H1 (cell line): ENCODE data around the gene DOK3. TPM values are rescaled to one million over a fixed set of nuclear protein-coding genes. Genes with fewer than 3 reads are reported as not detected.

Source experiments
- CTCF ChIA-PET: fragments of 300-600 bp; sonication (Branson Sonifier 250); formaldehyde crosslinking; loops from one replicate; lab custom pipeline; 2021; ENCODE audit not compliant: partially characterized antibody; lab: Charles Lee
- POLR2A ChIA-PET: fragments of 300-600 bp; sonication (Branson Sonifier 250); formaldehyde crosslinking; loops from one replicate; lab custom pipeline; 2021; ENCODE audit warnings: inconsistent platforms; ENCODE audit not compliant: partially characterized antibody; lab: Charles Lee
- DNase-seq, 2 experiments: peaks; one replicate each; pipeline versions ENCODE4 v3.0.0 to v3.0.0-alpha.2; 2010 to 2022; ENCODE audit warnings: low spot score in 2 of 2, low read depth in 1 of 2, mixed read lengths in 1 of 2
- FAIRE-seq: peaks from 2 replicates; lab custom pipeline; 2011; peaks lifted over from hg19 to GRCh38; lab: Jason Lieb, UNC
- H2AFZ ChIP-seq: 2 replicates; pipeline ENCODE4 v1.8.1; 2012; ENCODE audit warnings: low read length, inconsistent platforms
- H2AK5ac ChIP-seq: 2 replicates; pipeline ENCODE4 v1.6.1; 2013; ENCODE audit warnings: low read depth, low read length
- H2BK120ac ChIP-seq: replicated peaks from 2 replicates; pipeline ENCODE3; 2013; ENCODE audit warnings: low read depth, low read length, inconsistent platforms
- H2BK12ac ChIP-seq: 2 replicates; pipeline ENCODE4 v1.6.1; 2013; ENCODE audit warnings: low read depth, low read length
- H2BK15ac ChIP-seq: 2 replicates; pipeline ENCODE4 v1.6.1; 2013; ENCODE audit warnings: low read length
- H2BK20ac ChIP-seq: 2 replicates; pipeline ENCODE4 v1.6.1; 2013; ENCODE audit warnings: low read length
- H2BK5ac ChIP-seq: 2 replicates; pipeline ENCODE4 v1.6.1; 2013; ENCODE audit warnings: low read depth, low read length
- H3K14ac ChIP-seq: 2 replicates; pipeline ENCODE4 v1.6.1; 2013; ENCODE audit warnings: inconsistent platforms; ENCODE audit not compliant: insufficient read length
- H3K18ac ChIP-seq: 2 replicates; pipeline ENCODE4 v1.6.1; 2013; ENCODE audit warnings: low read length; ENCODE audit errors: extremely low read depth
- H3K23ac ChIP-seq: 2 replicates; pipeline ENCODE4 v1.6.1; 2013; ENCODE audit warnings: inconsistent platforms; ENCODE audit not compliant: insufficient read length
- H3K23me2 ChIP-seq: 2 replicates; pipeline ENCODE4 v1.6.1; 2013; ENCODE audit warnings: low read depth, low read length
- H3K27ac ChIP-seq: 2 replicates; pipeline ENCODE4 v1.6.1; 2011; ENCODE audit warnings: low read depth, low read length, inconsistent platforms
- H3K27me3 ChIP-seq, 4 experiments: replicated peaks in 1 of 4; 1 replicate in 1 of 4; 2 replicates in 3 of 4; pipeline versions ENCODE4 v1.6.1 to v1.8.1; 2011 to 2013; ENCODE audit warnings: low read length in 3 of 4, mild to moderate bottlenecking in 3 of 4, inconsistent platforms in 2 of 4, mixed read lengths in 2 of 4, moderate library complexity in 1 of 4; ENCODE audit not compliant: control insufficient read depth in 3 of 4, insufficient read depth in 3 of 4; ENCODE audit errors: extremely low read depth in 1 of 4
- H3K36me3 ChIP-seq, 4 experiments: 2 replicates each; pipeline versions ENCODE4 v1.6.1 to v1.8.1; 2011 to 2013; ENCODE audit warnings: mild to moderate bottlenecking in 4 of 4, low read length in 3 of 4, moderate library complexity in 2 of 4, control low read depth in 1 of 4, inconsistent platforms in 1 of 4; ENCODE audit not compliant: insufficient read depth in 4 of 4, control insufficient read depth in 2 of 4
- H3K4ac ChIP-seq: replicated peaks from 2 replicates; pipeline ENCODE3; 2013; ENCODE audit warnings: low read length, low read depth, mixed read lengths, inconsistent platforms; ENCODE audit not compliant: insufficient read length
- H3K4me1 ChIP-seq, 4 experiments: replicated peaks in 1 of 4; 1 replicate in 1 of 4; 2 replicates in 3 of 4; pipeline versions ENCODE4 v1.6.1 to v1.8.1; 2011 to 2013; ENCODE audit warnings: low read length in 3 of 4, inconsistent platforms in 2 of 4, mixed read lengths in 1 of 4; ENCODE audit not compliant: insufficient read depth in 4 of 4, control insufficient read depth in 3 of 4
- H3K4me2 ChIP-seq, 2 experiments: 2 replicates each; pipeline versions ENCODE4 v1.6.1 to v1.8.1; 2011 to 2013; ENCODE audit warnings: low read depth in 2 of 2, low read length in 2 of 2, control low read depth in 1 of 2, inconsistent platforms in 1 of 2, mild to moderate bottlenecking in 1 of 2; ENCODE audit not compliant: insufficient read depth in 1 of 2
- H3K4me3 ChIP-seq, 4 experiments: fragments of 200-600, 300-600 bp in 1 of 4; sonication (generic), shearing (Covaris generic), sonication (Bioruptor Twin) in 1 of 4; 2 replicates each; pipeline versions ENCODE4 v1.5.1 to v1.8.1; 2011 to 2016; ENCODE audit warnings: low read length in 4 of 4, low read depth in 3 of 4, control low read depth in 2 of 4, inconsistent platforms in 2 of 4, mild to moderate bottlenecking in 2 of 4, mixed read lengths in 1 of 4, moderate library complexity in 1 of 4; ENCODE audit not compliant: insufficient read depth in 2 of 4; ENCODE audit errors: extremely low read depth in 1 of 4
- H3K56ac ChIP-seq: replicated peaks from 2 replicates; pipeline ENCODE3; 2013; ENCODE audit warnings: low read depth, mild to moderate bottlenecking, mixed read lengths, low read length, inconsistent platforms; ENCODE audit not compliant: insufficient read length
- H3K79me1 ChIP-seq: 2 replicates; pipeline ENCODE4 v1.6.1; 2013; ENCODE audit warnings: low read depth, low read length, control low read depth
- H3K79me2 ChIP-seq, 2 experiments: 2 replicates each; pipeline versions ENCODE4 v1.6.1 to v1.8.1; 2012 to 2013; ENCODE audit warnings: low read length in 2 of 2, mild to moderate bottlenecking in 2 of 2, inconsistent platforms in 1 of 2; ENCODE audit not compliant: insufficient read depth in 2 of 2, control insufficient read depth in 1 of 2
- H3K9ac ChIP-seq, 4 experiments: replicated peaks in 1 of 4; 1 replicate in 1 of 4; 2 replicates in 3 of 4; pipeline versions ENCODE4 v1.6.1 to v1.8.1; 2011 to 2013; ENCODE audit warnings: low read depth in 3 of 4, low read length in 3 of 4, control low read depth in 2 of 4, mild to moderate bottlenecking in 2 of 4, moderate library complexity in 2 of 4, inconsistent platforms in 1 of 4; ENCODE audit errors: extremely low read depth in 1 of 4
- H3K9me3 ChIP-seq, 2 experiments: 2 replicates each; pipeline versions ENCODE4 v1.6.1 to v1.8.1; 2012 to 2013; ENCODE audit warnings: mild to moderate bottlenecking in 2 of 2, moderate library complexity in 2 of 2, control low read depth in 1 of 2, inconsistent platforms in 1 of 2, low read depth in 1 of 2, low read length in 1 of 2, mixed read lengths in 1 of 2; ENCODE audit not compliant: insufficient read depth in 2 of 2
- H4K20me1 ChIP-seq, 2 experiments: replicated peaks in 1 of 2; 2 replicates each; pipeline versions ENCODE3 to v1.8.1; 2011 to 2013; ENCODE audit warnings: inconsistent platforms in 2 of 2, low read length in 2 of 2, mild to moderate bottlenecking in 1 of 2; ENCODE audit not compliant: insufficient read depth in 2 of 2, control insufficient read depth in 1 of 2
- H4K5ac ChIP-seq: 2 replicates; pipeline ENCODE4 v1.6.1; 2013; ENCODE audit warnings: low read length, low read depth, mixed read lengths, inconsistent platforms; ENCODE audit not compliant: insufficient read length
- H4K8ac ChIP-seq: 2 replicates; pipeline ENCODE4 v1.8.0; 2013; ENCODE audit warnings: mild to moderate bottlenecking, moderate library complexity, low read length, inconsistent platforms; ENCODE audit not compliant: insufficient read depth; ENCODE audit errors: extremely low read depth
- H4K91ac ChIP-seq: replicated peaks from 2 replicates; pipeline ENCODE3; 2013; ENCODE audit warnings: low read length, mixed read lengths, inconsistent platforms; ENCODE audit not compliant: insufficient read length
- ASH2L ChIP-seq: fragments of 200-600, 300-600 bp; sonication (generic); IDR thresholded peaks from one replicate; pipeline ENCODE4 v1.7.1; 2017; ENCODE audit warnings: low read length
- CHD2 ChIP-seq: IDR thresholded peaks from 2 replicates; pipeline ENCODE4 v1.6.1; 2012; ENCODE audit warnings: low read length, improper control_type of control experiment
- GTF2F1 ChIP-seq: IDR thresholded peaks from 2 replicates; pipeline ENCODE4 v1.6.1; 2012; ENCODE audit warnings: low read depth, low read length, improper control_type of control experiment, borderline replicate concordance
- HDAC2 ChIP-seq, 2 experiments: fragments of 300-600 bp in 1 of 2; sonication (generic) in 1 of 2; IDR thresholded peaks; 2 replicates each; pipeline ENCODE4 v1.6.1; 2011 to 2012; ENCODE audit warnings: low read depth in 2 of 2, low read length in 2 of 2, mild to moderate bottlenecking in 2 of 2, moderate library complexity in 2 of 2, borderline replicate concordance in 1 of 2, inconsistent platforms in 1 of 2
- KDM1A ChIP-seq: fragments of 200-600, 300-600 bp; sonication (generic); IDR thresholded peaks from 2 replicates; pipeline ENCODE4 v1.7.1; 2016; ENCODE audit warnings: mild to moderate bottlenecking, low read length, borderline replicate concordance
- POLR2AphosphoS5 ChIP-seq: IDR thresholded peaks from 2 replicates; pipeline ENCODE4 v1.6.1; 2011; ENCODE audit warnings: low read depth, low read length
- POU5F1 ChIP-seq: IDR thresholded peaks from 2 replicates; pipeline ENCODE4 v1.6.1; 2011; ENCODE audit warnings: low read depth, mild to moderate bottlenecking, low read length, moderate library complexity
- RAD21 ChIP-seq, 2 experiments: IDR thresholded peaks in 1 of 2; conservative IDR thresholded peaks in 1 of 2; 2 replicates each; pipeline ENCODE4 v1.6.1; 2011; ENCODE audit warnings: low read depth in 2 of 2, low read length in 2 of 2, improper control_type of control experiment in 1 of 2, inconsistent platforms in 1 of 2, mild to moderate bottlenecking in 1 of 2, moderate library complexity in 1 of 2
- RBBP5 ChIP-seq: IDR thresholded peaks from 2 replicates; pipeline ENCODE4 v1.7.1; 2012; ENCODE audit warnings: low read depth, mild to moderate bottlenecking, inconsistent platforms, low read length, moderate library complexity, borderline replicate concordance
- RFX5 ChIP-seq: IDR thresholded peaks from 2 replicates; pipeline ENCODE4 v1.6.1; 2011; ENCODE audit warnings: low read depth, low read length, improper control_type of control experiment, borderline replicate concordance
- TCF12 ChIP-seq: IDR thresholded peaks from 2 replicates; pipeline ENCODE4 v1.6.1; 2011; ENCODE audit warnings: low read depth, mild to moderate bottlenecking, low read length
- YY1 ChIP-seq: IDR thresholded peaks from 2 replicates; pipeline ENCODE4 v1.6.1; 2011; ENCODE audit warnings: low read depth, mild to moderate bottlenecking, low read length
- ZNF274 ChIP-seq: IDR thresholded peaks from 2 replicates; pipeline ENCODE4 v1.7.0; 2012; ENCODE audit warnings: low read length, borderline replicate concordance; ENCODE audit errors: extremely low read depth
- WGBS, 2 experiments: shearing (Covaris generic) in 1 of 2; methylation state at CpG; one replicate each; pipeline versions ENCODE4 v1.1.6 to v1.1.7; 2013 to 2015; ENCODE audit warnings: low lambda C conversion rate in 2 of 2, mixed read lengths in 2 of 2, inconsistent platforms in 1 of 2, low coverage in 1 of 2, missing lambda C conversion rate in 1 of 2; ENCODE audit not compliant: insufficient replicate concordance in 2 of 2, insufficient coverage in 1 of 2, insufficient read length in 1 of 2; ENCODE audit errors: extremely low coverage in 1 of 2, missing lambda C conversion rate in 1 of 2; 5-methylcytosine and 5-hydroxymethylcytosine counted together
- polyA plus RNA-seq, 7 experiments: library from polyadenylated mRNA; depleted of rRNA in 3 of 7; stranded (reverse) in 5 of 7; unstranded in 2 of 7; fragments of >200 nt in 5 of 7; fragments of 200-250 nt in 2 of 7; gene quantifications; 1 replicate in 5 of 7; 2 replicates in 1 of 7; 4 replicates in 1 of 7; pipeline versions ENCODE4 v1.2.1 to v1.2.3, GENCODE V29; 2011 to 2013; ENCODE audit warnings: missing spikeins in 2 of 7, mixed read lengths in 2 of 7
- total RNA-seq: library from RNA; stranded (reverse); fragmentation: NEBNext Ultra II Directional; extraction: Animal tissue kit (Norgen Biotek cat#: 25700); gene quantifications from 2 replicates; pipeline ENCODE4 v1.2.1, GENCODE V29; 2021
- TF ChIP-seq, protein P1 (sequence below): IDR thresholded peaks from 2 replicates; pipeline ENCODE4 v1.6.1; 2012; ENCODE audit warnings: inconsistent platforms

The DOK3 gene
- total and polyA plus RNA-seq, 2 of the 8 experiments (the other 6 are each of a cell fraction or from before 2014, with no cell fraction given) = 4.2 to 6.4 TPM

DNA sequence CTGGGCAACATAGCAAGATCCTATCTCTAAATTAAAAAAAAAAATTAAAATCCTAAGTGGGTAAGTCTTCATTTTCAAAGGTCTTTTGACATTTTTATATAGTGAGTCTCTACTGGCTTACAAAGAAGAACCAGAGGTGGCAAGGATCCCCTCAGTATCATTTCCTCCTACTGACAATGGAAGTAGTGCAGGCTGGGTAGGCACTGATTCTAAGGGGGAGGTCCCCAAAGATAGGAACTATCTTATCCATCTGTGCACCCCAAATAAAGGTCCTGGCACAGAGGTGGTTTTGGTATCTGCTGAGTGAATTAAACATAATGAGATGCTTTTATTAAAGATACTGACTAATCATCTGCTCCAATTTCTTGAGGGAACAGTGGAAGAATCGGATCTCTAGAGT, 40.5 kb upstream of the DOK3 start:
- FAIRE-seq = no peak
- H4K20me1 ChIP-seq = peaks cover 16 to 31% of the 10 kb centered on the region in 2 experiments
- DNase-seq = no peak
- no peak overlapping the region for H3K18ac ChIP-seq
- no peak overlapping the region for H3K27ac ChIP-seq
- no peak overlapping the region for H2BK15ac ChIP-seq
- peaks cover 14% of the 10 kb centered on the region for H3K79me1 ChIP-seq
- H3K36me3 ChIP-seq = peaks cover 0 to 25% (median 6%) of the 10 kb centered on the region in 4 experiments; a peak in 3 of 8 replicates
- H3K9ac ChIP-seq = no peak overlapping the region
- no peak overlapping the region for H3K4me2 ChIP-seq
- no peak overlapping the region for H2BK5ac ChIP-seq
- no peaks in the 10 kb centered on the region for H3K27me3 ChIP-seq
- no peak overlapping the region for H2BK12ac ChIP-seq
- no peaks in the 10 kb centered on the region for H3K9me3 ChIP-seq
- no peak overlapping the region for H3K23ac ChIP-seq
- H3K79me2 ChIP-seq = peaks cover 3 to 81% of the 10 kb centered on the region in 2 experiments; a peak in 3 of 4 replicates
- POLR2A ChIA-PET = no interaction called here
- no peak overlapping the region for H4K91ac ChIP-seq
- H2AFZ ChIP-seq = no peak overlapping the region
- no peak overlapping the region for H2BK120ac ChIP-seq
- H3K4ac ChIP-seq = no peak overlapping the region
- no peak overlapping the region for H2AK5ac ChIP-seq
- peaks cover 6% of the 10 kb centered on the region for H3K23me2 ChIP-seq
- H3K14ac ChIP-seq = no peak overlapping the region
- CTCF ChIA-PET = no interaction called here
- H3K4me3 ChIP-seq = no peak overlapping the region
- H3K56ac ChIP-seq = no peak overlapping the region
- H4K8ac ChIP-seq = no peak overlapping the region
- H2BK20ac ChIP-seq = no peak overlapping the region
- H3K4me1 ChIP-seq = peaks cover 4 to 9% (median 5%) of the 10 kb centered on the region in 4 experiments
- 93% methylated on average over 1 of the region's 1 CpG; no CpG with 5 or more reads in 1 of the 2 experiments for WGBS, 2 experiments
- no peak overlapping the region for H4K5ac ChIP-seq
- TF ChIP-seq, protein P1, sequence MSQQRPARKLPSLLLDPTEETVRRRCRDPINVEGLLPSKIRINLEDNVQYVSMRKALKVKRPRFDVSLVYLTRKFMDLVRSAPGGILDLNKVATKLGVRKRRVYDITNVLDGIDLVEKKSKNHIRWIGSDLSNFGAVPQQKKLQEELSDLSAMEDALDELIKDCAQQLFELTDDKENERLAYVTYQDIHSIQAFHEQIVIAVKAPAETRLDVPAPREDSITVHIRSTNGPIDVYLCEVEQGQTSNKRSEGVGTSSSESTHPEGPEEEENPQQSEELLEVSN = no peak
- TF ChIP-seq POLR2AphosphoS5 (no peak), CHD2 (no peak), POU5F1 (no peak), ZNF274 (no peak), RAD21 (IDR thresholded peaks at IDR 0.05 in 1 of 2, conservative IDR thresholded peaks at IDR 0.05 in 1 of 2; ENCODE audit: low read depth in 2 of 2, low read length in 2 of 2) (no peak), HDAC2 (IDR thresholded peaks at IDR 0.05; ENCODE audit: borderline replicate concordance in 1 of 2, low read depth in 2 of 2, low read length in 2 of 2) (no peak), KDM1A (no peak), RBBP5 (no peak), YY1 (no peak), TCF12 (no peak), ASH2L (no peak), GTF2F1 (no peak), RFX5 (no peak)
